K562 (cell line): Measurements from ENCODE around the gene HKDC1. TPM values are rescaled to one million over a fixed set of nuclear protein-coding genes. Genes with fewer than 3 reads are reported as not detected.

ENCODE experiments used
- FOXK1 ChIP-seq: sonication (generic); formaldehyde crosslinking; IDR thresholded peaks from 2 replicates; pipeline ENCODE4 v1.8.0; 2022; ENCODE audit warnings: missing genetic modification reagents, mild to moderate bottlenecking, borderline replicate concordance
- GTF2E2 ChIP-seq: fragments of 200-800 bp; sonication (Bioruptor generic); IDR thresholded peaks from 2 replicates; pipeline ENCODE4 v1.6.1; 2016; ENCODE audit warnings: missing genetic modification characterization, missing compliant biosample characterization
- KAT8 ChIP-seq: fragments of 450-650 bp; IDR thresholded peaks from 2 replicates; pipeline ENCODE4 v1.6.1; 2016; ENCODE audit warnings: low read depth, mild to moderate bottlenecking
- KLF16 ChIP-seq: IDR thresholded peaks from 2 replicates; pipeline ENCODE4 v1.6.1; 2016; ENCODE audit warnings: antibody characterized with exemption
- PKNOX1 ChIP-seq: fragments of 450-650 bp; IDR thresholded peaks from 2 replicates; pipeline ENCODE4 v1.6.1; 2016
- POU5F1 ChIP-seq: fragments of 150-350 bp; IDR thresholded peaks from 2 replicates; pipeline ENCODE4 v1.6.1; 2014; ENCODE audit warnings: borderline replicate concordance, low read length, low read depth, mild to moderate bottlenecking; ENCODE audit not compliant: partially characterized antibody
- TCF7 ChIP-seq: sonication (generic); IDR thresholded peaks from 2 replicates; pipeline ENCODE4 v1.6.1; 2016; ENCODE audit warnings: antibody characterized with exemption, borderline replicate concordance
- ZNF318 ChIP-seq, 2 experiments: fragments of 450-650 bp; IDR thresholded peaks; 2 replicates each; pipeline ENCODE4 v1.6.1; 2016; ENCODE audit warnings: mild to moderate bottlenecking in 2 of 2, borderline replicate concordance in 1 of 2, low read depth in 1 of 2, moderate library complexity in 1 of 2
- ZNF518B ChIP-seq: fragments of 250-450 bp; sonication (Bioruptor Pico); IDR thresholded peaks from 2 replicates; pipeline ENCODE4 v1.5.0; 2021; ENCODE audit warnings: mild to moderate bottlenecking, moderate library complexity
- ZNF740 ChIP-seq, 3 experiments: fragments of 200-800 bp in 1 of 3; sonication (Bioruptor generic) in 1 of 3; sonication (generic) in 1 of 3; formaldehyde crosslinking in 1 of 3; IDR thresholded peaks; 2 replicates each; pipeline versions ENCODE4 v1.6.1 to v1.8.0; 2016 to 2022; ENCODE audit warnings: mild to moderate bottlenecking in 2 of 3, missing compliant biosample characterization in 2 of 3, missing genetic modification characterization in 2 of 3, missing genetic modification reagents in 1 of 3
- ZNF785 ChIP-seq: fragments of 250-450 bp; sonication (Bioruptor Pico); IDR thresholded peaks from 2 replicates; pipeline ENCODE4 v1.4.0; 2020; ENCODE audit warnings: mild to moderate bottlenecking
- polyA plus RNA-seq, 8 experiments: library from polyadenylated mRNA; depleted of rRNA in 4 of 8; stranded (reverse) in 5 of 8; unstranded in 3 of 8; fragments of >200 nt; fragmentation: Nextera tagmentation in 2 of 8; fragmentation: Illumina TruSeq in 1 of 8; extraction: Ambion mirVana in 2 of 8; extraction: Trizol in 1 of 8; gene quantifications; 2 replicates each; pipeline versions ENCODE4 v1.2.1 to v1.2.3, GENCODE V29; 2011 to 2014; ENCODE audit warnings: inconsistent platforms in 1 of 8, missing spikeins in 1 of 8
- total RNA-seq, 7 experiments: library from RNA; depleted of rRNA in 6 of 7; stranded (reverse); fragments of >200 nt in 6 of 7; fragmentation: Illumina TruSeq in 2 of 7; extraction: Trizol in 2 of 7; gene quantifications; 2 replicates each; pipeline versions ENCODE4 v1.2.1 to v1.2.3, GENCODE V29; 2011 to 2021; ENCODE audit warnings: low replicate concordance in 1 of 7

Gene HKDC1
- total and polyA plus RNA-seq, 9 of the 15 experiments (the other 6 are each of a cell fraction or from before 2014, with no cell fraction given) = 0.04 to 0.22 (median 0.11) TPM; not detected in 5

- TF ChIP-seq ZNF318 (IDR thresholded peaks at IDR 0.05; ENCODE audit: borderline replicate concordance in 1 of 2, low read depth in 1 of 2) (peak in 1 of 2 experiments; percentile 44; a peak in 1 of 4 replicates), POU5F1 (no peak), PKNOX1 (peak; percentile 13; the same call in 1 of the 2 replicates), ZNF740 (CRISPR knock-in tag; IDR thresholded peaks at IDR 0.05) (no peak), ZNF740 (tag; IDR thresholded peaks at IDR 0.05) (peak in 1 of 2 experiments; percentile 2; a peak in 1 of 4 replicates), FOXK1 (CRISPR knock-in tag) (peak; percentile 65; the same call in 1 of the 2 replicates), TCF7 (no peak), KLF16 (no peak), GTF2E2 (tag) (0 out of 2 replicates have a peak, but pooled peaks have one; percentile 8), KAT8 (0 out of 2 replicates have a peak, but pooled peaks have one; percentile 4), ZNF785 (no peak), ZNF518B (CRISPR knock-in tag) (no peak)
Measured at GRCh38 chr10:69316313-69317059, 96.4 kb downstream of the HKDC1 start (continued).
